Spleen (tissue), 7 donors: ENCODE results near the gene TMEM72.

Experiments used
- POLR2A ChIP-seq, 3 donors: fragments of 450-650 bp; IDR thresholded peaks; one replicate each; pipeline ENCODE4 v1.5.1; 2017; ENCODE audit warnings: antibody characterized with exemption in 3 of 3, mild to moderate bottlenecking in 1 of 3
- POLR2AphosphoS5 ChIP-seq, 3 donors: sonication (generic); formaldehyde crosslinking; IDR thresholded peaks; one replicate each; pipeline ENCODE4 v1.5.1; 2017; ENCODE audit warnings: antibody characterized with exemption in 3 of 3
- TF ChIP-seq, protein P1 (sequence below), 11 experiments: fragments of 200-600 bp in 7 of 11; fragments of 450-650 bp in 4 of 11; sonication (generic) in 4 of 11; IDR thresholded peaks in 8 of 11; conservative IDR thresholded peaks in 3 of 11; 1 replicate in 7 of 11; 2 replicates in 4 of 11; pipeline versions ENCODE4 v1.4.0 to v1.8.0; 2016 to 2021; ENCODE audit warnings: antibody characterized with exemption in 11 of 11, inconsistent platforms in 4 of 11, mild to moderate bottlenecking in 1 of 11
- donor health status: DM: no; HTN: no; CAD: no; lungs with moderate emphysema.
- donor health status: DM: no; HTN: no; CAD: no.
- donor health status: DM: no; HTN: no; CAD: no.

DNA sequence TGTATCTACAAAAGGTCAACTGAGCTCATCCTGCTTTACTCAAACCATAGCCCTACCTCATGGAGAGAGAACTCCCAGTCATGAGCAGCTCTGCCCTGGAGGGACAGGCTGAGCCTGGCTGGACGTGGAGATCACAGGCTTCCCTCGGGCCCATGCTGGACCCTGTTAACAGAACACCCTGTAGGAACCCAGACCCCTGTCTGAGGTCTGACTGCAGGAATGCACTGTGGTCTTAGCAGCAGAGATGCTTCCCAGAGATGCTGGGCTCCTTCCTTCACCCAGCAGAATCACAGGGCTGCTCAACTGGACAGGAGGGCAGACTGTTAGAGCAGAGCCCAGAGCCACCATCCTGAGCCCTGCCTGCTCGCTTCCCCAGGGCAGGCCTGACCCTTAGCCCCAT is 814 bp downstream of the TMEM72 start:
- TF ChIP-seq, protein P1, sequence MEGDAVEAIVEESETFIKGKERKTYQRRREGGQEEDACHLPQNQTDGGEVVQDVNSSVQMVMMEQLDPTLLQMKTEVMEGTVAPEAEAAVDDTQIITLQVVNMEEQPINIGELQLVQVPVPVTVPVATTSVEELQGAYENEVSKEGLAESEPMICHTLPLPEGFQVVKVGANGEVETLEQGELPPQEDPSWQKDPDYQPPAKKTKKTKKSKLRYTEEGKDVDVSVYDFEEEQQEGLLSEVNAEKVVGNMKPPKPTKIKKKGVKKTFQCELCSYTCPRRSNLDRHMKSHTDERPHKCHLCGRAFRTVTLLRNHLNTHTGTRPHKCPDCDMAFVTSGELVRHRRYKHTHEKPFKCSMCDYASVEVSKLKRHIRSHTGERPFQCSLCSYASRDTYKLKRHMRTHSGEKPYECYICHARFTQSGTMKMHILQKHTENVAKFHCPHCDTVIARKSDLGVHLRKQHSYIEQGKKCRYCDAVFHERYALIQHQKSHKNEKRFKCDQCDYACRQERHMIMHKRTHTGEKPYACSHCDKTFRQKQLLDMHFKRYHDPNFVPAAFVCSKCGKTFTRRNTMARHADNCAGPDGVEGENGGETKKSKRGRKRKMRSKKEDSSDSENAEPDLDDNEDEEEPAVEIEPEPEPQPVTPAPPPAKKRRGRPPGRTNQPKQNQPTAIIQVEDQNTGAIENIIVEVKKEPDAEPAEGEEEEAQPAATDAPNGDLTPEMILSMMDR (IDR thresholded peaks at IDR 0.05 in 8 of 11, conservative IDR thresholded peaks at IDR 0.05 in 3 of 11) = no peak
- no peak for TF ChIP-seq POLR2AphosphoS5 (IDR thresholded peaks at IDR 0.05)
- no peak for TF ChIP-seq POLR2A (IDR thresholded peaks at IDR 0.05)
